ENCODE results near the gene KRCC1. TPM values are rescaled to one million over a fixed set of nuclear protein-coding genes. Genes with fewer than 3 reads are reported as not detected.
"Not testable (repeated sequence)": the region's sequence is repeated elsewhere in the genome, so short reads cannot be mapped to it uniquely, and the experiment has no call there.

KRCC1 gene
- total RNA-seq, 8 experiments from 2014 or later = 11.6 to 27.6 (median 18.3) TPM

DNA sequence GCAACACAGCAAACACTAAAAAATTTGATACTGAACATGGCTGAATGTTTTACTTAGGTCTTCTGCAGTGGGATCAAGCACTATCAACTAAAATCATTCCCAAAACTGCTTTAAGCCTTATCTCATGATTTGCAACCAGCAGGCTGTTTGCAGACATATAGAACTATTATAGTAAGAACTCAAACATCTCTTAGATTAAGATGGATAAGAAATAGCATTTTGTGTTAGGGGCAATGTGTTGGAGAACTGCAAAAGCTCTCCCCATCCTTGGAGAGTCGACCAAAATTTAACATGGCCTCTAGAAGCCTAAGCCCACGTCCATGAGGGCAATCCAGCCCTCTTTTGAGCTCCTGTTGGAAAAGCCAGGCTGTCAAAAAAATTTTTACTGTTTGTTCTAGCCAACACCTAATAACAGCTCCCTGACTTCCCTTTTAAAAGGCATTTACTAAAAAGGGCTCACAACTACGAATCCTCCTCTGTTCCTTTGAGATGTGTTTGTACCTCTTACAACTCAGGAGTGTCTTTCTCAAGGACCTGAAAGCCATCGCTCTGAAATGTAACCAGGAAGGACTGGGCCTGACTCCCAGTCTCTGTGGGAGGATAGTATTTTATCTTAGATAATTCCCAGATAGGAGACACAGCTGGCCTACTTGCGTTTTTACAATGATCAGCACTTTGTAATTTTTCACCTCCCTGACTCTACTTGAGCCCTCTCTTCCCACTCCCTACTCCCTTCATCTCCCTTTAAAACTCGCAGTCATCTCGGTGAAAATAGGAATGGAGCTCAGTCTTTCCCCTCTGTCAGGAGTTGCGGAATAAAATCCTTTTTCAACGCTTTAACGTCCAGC is 1.4 kb downstream of the KRCC1 start:
- ATAC-seq (replicated peaks in 6 of 8) = no peak
- in situ Hi-C loops (cut with MboI; ENCODE audit: low pct_unique_long_range_greater_than_20kb in 2 of 9, low sequenced_read_pairs in 9 of 9, unreplicated experiment in 9 of 9) = loop anchor here in 2 of 9 experiments (10.0 to 25.0 kb wide), 2 partner anchors 108 to 111 kb away; partner anchors contain the start of gene THNSL2 (in 1 of the 2)
- Histone ChIP-seq H3K27ac (no peak overlapping the region), H3K4me3 (peak overlapping the region; percentile 69 to 92 (median 86)), H3K4me1 (replicated peaks in 1 of 2) (peaks cover 13 to 19% of the 10 kb centered on the region in 2 donors)
- 0 to 64% (median 47%) methylated on average over 3 to 8 of the region's 10 CpGs; no CpG with 5 or more reads in 2 of the 10 experiments for WGBS, 10 experiments

GRCh38 chr2:88053296-88053695 is 2.3 kb downstream of the KRCC1 start:
- in situ Hi-C loops (cut with MboI; ENCODE audit: low pct_unique_long_range_greater_than_20kb in 2 of 9, low sequenced_read_pairs in 9 of 9, unreplicated experiment in 9 of 9) = loop anchor here in 2 of 9 experiments (10.0 to 25.0 kb wide), 2 partner anchors 109 to 112 kb away; partner anchors contain the start of gene THNSL2 (in 1 of the 2)
- ATAC-seq (replicated peaks in 6 of 8) = no peak
- no peak overlapping the region for H3K4me3 ChIP-seq
- no peak overlapping the region for H3K27ac ChIP-seq
- 0 to 100% (median 65%) methylated on average over 1 of the region's 1 CpG; no CpG with 5 or more reads in 2 of the 10 experiments for WGBS, 10 experiments
- peaks cover 13 to 19% of the 10 kb centered on the region in 2 donors for H3K4me1 ChIP-seq (replicated peaks in 1 of 2)

DNA sequence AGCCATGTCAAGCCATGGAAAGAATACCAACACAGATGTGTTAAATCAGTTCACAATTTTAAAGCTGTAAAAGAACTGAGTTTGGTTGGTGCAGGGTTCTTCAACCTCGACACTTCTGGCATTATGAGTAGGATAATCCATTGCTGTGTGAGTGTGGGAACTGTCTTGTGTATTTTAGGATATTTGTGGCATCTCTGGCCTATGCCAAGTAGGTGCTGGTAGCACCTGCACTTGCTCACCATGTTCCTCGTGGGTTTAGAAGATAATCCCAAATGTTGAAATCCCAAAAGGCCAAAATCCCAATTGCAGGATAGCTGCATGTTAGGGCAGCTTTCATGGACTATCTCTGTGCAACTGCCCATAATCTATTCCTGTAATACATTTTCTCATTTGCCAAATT is 3.8 kb downstream of the KRCC1 start:
- 50 to 100% (median 84%) methylated on average over 1 to 2 of the region's 2 CpGs; no CpG with 5 or more reads in 2 of the 10 experiments for WGBS, 10 experiments
- in situ Hi-C loops (cut with MboI; ENCODE audit: low pct_unique_long_range_greater_than_20kb in 2 of 9, low sequenced_read_pairs in 9 of 9, unreplicated experiment in 9 of 9) = loop anchor here in 2 of 9 experiments (10.0 to 25.0 kb wide), 2 partner anchors 111 to 113 kb away; partner anchors contain the start of gene THNSL2 (in 1 of the 2)
- Histone ChIP-seq H3K4me1 (replicated peaks in 1 of 2) (peaks cover 13 to 19% of the 10 kb centered on the region in 2 donors), H3K27ac (no peak overlapping the region), H3K4me3 (no peak overlapping the region)
- no peak for ATAC-seq (replicated peaks in 6 of 8)

GRCh38 chr2:88049622-88050021 is 6.0 kb downstream of the KRCC1 start:
- H3K27ac ChIP-seq = no peak overlapping the region
- ATAC-seq (replicated peaks in 6 of 8) = peak in 4 of 8 experiments; percentile 55 to 94 (median 68)
- in situ Hi-C loops (cut with MboI; ENCODE audit: low pct_unique_long_range_greater_than_20kb in 2 of 9, low sequenced_read_pairs in 9 of 9, unreplicated experiment in 9 of 9) = loop anchor here in 2 of 9 experiments (10.0 to 25.0 kb wide), 2 partner anchors 113 to 115 kb away; partner anchors contain the start of gene THNSL2 (in 1 of the 2)
- H3K4me3 ChIP-seq = no peak overlapping the region
- peaks cover 8 to 10% of the 10 kb centered on the region in 2 donors for H3K4me1 ChIP-seq (replicated peaks in 1 of 2)
- WGBS, 10 experiments = 100% methylated on average over 1 of the region's 1 CpG; no CpG with 5 or more reads in 7 of the 10 experiments

DNA sequence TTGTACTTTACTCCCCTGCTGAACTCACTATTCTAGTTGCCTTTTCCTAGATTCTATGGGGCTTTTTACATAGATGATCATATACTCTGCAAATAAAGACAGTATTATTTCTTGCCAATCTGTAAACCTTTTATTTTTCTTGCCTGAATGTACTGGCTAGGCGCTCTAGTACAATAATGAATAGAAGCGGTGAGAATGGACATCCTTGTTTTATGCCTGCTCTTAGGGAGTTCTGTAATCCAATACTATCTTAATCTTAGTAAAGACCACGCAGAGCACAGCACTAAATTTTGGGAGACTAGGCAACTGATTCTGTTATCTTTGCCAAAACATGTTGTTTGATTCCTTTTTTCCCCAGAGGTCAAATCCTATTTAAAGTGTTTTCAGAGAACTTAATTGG is 7.0 kb downstream of the KRCC1 start:
- Histone ChIP-seq H3K4me3 (no peak overlapping the region), H3K27ac (no peak overlapping the region), H3K4me1 (replicated peaks in 1 of 2) (no peaks in the 10 kb centered on the region)
- no peak for ATAC-seq (replicated peaks in 6 of 8)
- in situ Hi-C loops (cut with MboI; ENCODE audit: low pct_unique_long_range_greater_than_20kb in 2 of 9, low sequenced_read_pairs in 9 of 9, unreplicated experiment in 9 of 9) = no loop called here
- WGBS, 10 experiments = 80 to 100% (median 92%) methylated on average over 2 to 3 of the region's 3 CpGs

- ATAC-seq (replicated peaks in 6 of 8); H3K27ac ChIP-seq; in situ Hi-C loops (cut with MboI; ENCODE audit: low pct_unique_long_range_greater_than_20kb in 2 of 9, low sequenced_read_pairs in 9 of 9, unreplicated experiment in 9 of 9); H3K4me3 ChIP-seq; H3K4me1 ChIP-seq (replicated peaks in 1 of 2): not testable (repeated sequence)
- 0 to 100% (median 87%) methylated on average over 1 to 6 of the region's 6 CpGs; no CpG with 5 or more reads in 4 of the 10 experiments for WGBS, 10 experiments
Measured at GRCh38 chr2:88045561-88045960, 10.0 kb downstream of the KRCC1 start.

DNA sequence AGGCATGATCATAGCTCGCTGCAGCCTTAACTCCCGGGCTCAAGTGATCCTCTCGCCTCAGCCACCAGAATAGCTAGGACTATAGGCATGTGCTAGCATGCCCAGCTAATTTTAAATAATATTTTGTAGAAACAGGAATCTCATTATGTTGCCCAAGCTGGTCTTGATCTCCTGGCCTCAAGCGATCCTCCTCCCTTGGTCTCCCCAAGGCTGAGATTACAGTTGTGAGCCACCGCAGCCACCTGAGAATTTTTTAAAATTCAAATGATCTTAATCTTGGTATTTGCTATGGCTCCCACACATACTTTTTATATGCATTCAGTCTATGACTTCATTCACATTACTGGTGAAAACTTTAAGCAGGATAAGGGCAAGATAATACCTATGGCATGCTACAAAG is 13.1 kb downstream of the KRCC1 start:
- Histone ChIP-seq H3K4me3 (no peak overlapping the region), H3K4me1 (replicated peaks in 1 of 2) (no peaks in the 10 kb centered on the region), H3K27ac (no peak overlapping the region)
- 82 to 100% (median 100%) methylated on average over 1 to 5 of the region's 5 CpGs; no CpG with 5 or more reads in 2 of the 10 experiments for WGBS, 10 experiments
- in situ Hi-C loops (cut with MboI; ENCODE audit: low pct_unique_long_range_greater_than_20kb in 2 of 9, low sequenced_read_pairs in 9 of 9, unreplicated experiment in 9 of 9) = no loop called here
- no peak for ATAC-seq (replicated peaks in 6 of 8)

GRCh38 chr2:88038263-88039105 is 17.1 kb downstream of the KRCC1 start:
- WGBS, 10 experiments = 80 to 100% (median 100%) methylated on average over 1 to 4 of the region's 4 CpGs; no CpG with 5 or more reads in 1 of the 10 experiments
- Histone ChIP-seq H3K27ac (no peak overlapping the region), H3K4me3 (no peak overlapping the region), H3K4me1 (replicated peaks in 1 of 2) (no peaks in the 10 kb centered on the region)
- in situ Hi-C loops (cut with MboI; ENCODE audit: low pct_unique_long_range_greater_than_20kb in 2 of 9, low sequenced_read_pairs in 9 of 9, unreplicated experiment in 9 of 9) = no loop called here
- ATAC-seq (replicated peaks in 6 of 8) = peak in 5 of 8 experiments; percentile 39 to 86 (median 46)

DNA sequence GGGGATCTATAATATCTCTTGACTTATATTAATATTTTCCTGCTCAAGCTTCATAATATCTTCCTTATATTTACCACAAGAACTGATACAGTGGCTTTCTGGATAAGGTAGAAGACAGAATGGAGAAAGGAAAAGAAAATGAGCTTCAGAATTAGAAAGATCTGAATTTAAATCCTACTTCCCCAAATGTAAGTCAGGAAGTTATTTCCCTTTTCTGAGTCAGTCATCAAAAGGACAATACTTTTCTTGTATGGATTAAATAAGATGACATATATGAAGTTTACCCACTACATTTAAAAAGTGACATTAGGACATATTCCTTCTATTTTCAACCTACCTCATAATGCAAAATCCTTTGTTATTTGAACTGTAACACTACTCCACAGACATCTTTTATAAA is 19.0 kb downstream of the KRCC1 start:
- Histone ChIP-seq H3K4me1 (replicated peaks in 1 of 2) (no peaks in the 10 kb centered on the region), H3K27ac (no peak overlapping the region), H3K4me3 (no peak overlapping the region)
- ATAC-seq (replicated peaks in 6 of 8) = no peak
- in situ Hi-C loops (cut with MboI; ENCODE audit: low pct_unique_long_range_greater_than_20kb in 2 of 9, low sequenced_read_pairs in 9 of 9, unreplicated experiment in 9 of 9) = no loop called here

DNA sequence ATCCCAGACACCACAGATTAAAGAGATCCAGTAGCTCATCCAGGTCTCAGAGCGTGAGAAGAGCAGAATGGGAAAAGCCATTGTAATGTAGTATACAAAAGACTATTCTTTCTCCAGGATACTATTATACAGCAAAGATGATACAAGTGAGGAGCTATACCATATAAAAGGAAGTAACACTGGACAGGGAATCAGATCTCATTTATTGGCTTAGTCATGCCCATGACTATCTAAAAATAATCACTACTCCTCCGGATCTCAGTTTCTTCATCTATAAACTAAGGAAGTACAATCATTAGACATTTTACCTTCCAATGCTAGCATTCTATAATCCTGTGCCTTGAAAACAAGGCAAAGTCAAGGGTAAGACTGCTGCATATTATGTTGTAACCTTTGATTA is 19.4 kb downstream of the KRCC1 start:
- no peak overlapping the region for H3K27ac ChIP-seq
- in situ Hi-C loops (cut with MboI; ENCODE audit: low pct_unique_long_range_greater_than_20kb in 2 of 9, low sequenced_read_pairs in 9 of 9, unreplicated experiment in 9 of 9) = no loop called here
- ATAC-seq (replicated peaks in 6 of 8) = no peak
- no peak overlapping the region for H3K4me3 ChIP-seq
- WGBS, 10 experiments = 55 to 100% (median 83%) methylated on average over 1 to 2 of the region's 2 CpGs; no CpG with 5 or more reads in 2 of the 10 experiments
- no peaks in the 10 kb centered on the region for H3K4me1 ChIP-seq (replicated peaks in 1 of 2)

- no peak for ATAC-seq (replicated peaks in 6 of 8)
Measured at GRCh38 chr2:88032070-88032702, 23.4 kb downstream of the KRCC1 start.

DNA sequence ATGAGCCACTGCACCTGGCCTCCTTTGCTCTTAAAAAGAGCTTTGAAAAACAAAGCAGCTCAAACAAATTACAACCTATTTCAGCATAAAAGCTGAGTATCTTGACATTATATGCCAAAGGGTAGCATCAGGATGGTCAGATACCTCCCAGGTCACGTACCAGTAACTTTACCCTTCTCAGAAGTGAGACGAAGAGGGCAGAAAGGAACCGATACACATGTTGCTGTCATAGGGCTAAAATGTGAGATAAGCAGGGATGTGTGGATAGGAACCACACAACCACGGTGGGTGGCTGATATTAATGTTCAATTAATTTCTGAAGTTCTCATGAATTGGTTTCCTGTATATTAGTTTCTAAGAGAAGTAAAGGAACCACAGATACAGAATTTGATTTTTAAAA is 26.7 kb downstream of the KRCC1 start:
- ATAC-seq (replicated peaks in 6 of 8) = no peak
- in situ Hi-C loops (cut with MboI; ENCODE audit: low pct_unique_long_range_greater_than_20kb in 2 of 9, low sequenced_read_pairs in 9 of 9, unreplicated experiment in 9 of 9) = no loop called here
- WGBS, 10 experiments = 95 to 100% (median 100%) methylated on average over 1 to 4 of the region's 4 CpGs; no CpG with 5 or more reads in 1 of the 10 experiments
- Histone ChIP-seq H3K27ac (no peak overlapping the region), H3K4me3 (no peak overlapping the region), H3K4me1 (replicated peaks in 1 of 2) (peaks cover 2 to 9% of the 10 kb centered on the region in 2 donors)

More at GRCh38 chr2:88032070-88032702, 23.4 kb downstream of the KRCC1 start:
- no peak overlapping the region for H3K4me3 ChIP-seq
- 93 to 100% (median 97%) methylated on average over 1 to 7 of the region's 7 CpGs for WGBS, 10 experiments
- in situ Hi-C loops (cut with MboI; ENCODE audit: low pct_unique_long_range_greater_than_20kb in 2 of 9, low sequenced_read_pairs in 9 of 9, unreplicated experiment in 9 of 9) = no loop called here
- no peak overlapping the region for H3K27ac ChIP-seq
- H3K4me1 ChIP-seq (replicated peaks in 1 of 2) = no peaks in the 10 kb centered on the region
